Heart left ventricle (tissue), 16 donors: Measurements from ENCODE around the gene HNF1A. TPM values are rescaled to one million over a fixed set of nuclear protein-coding genes. Genes with fewer than 3 reads are reported as not detected.

ENCODE experiments used
- ATAC-seq, 4 donors: fragments of 200-7000 bp; cut with Tn5 transposase; one replicate each; pipeline ENCODE4 v1.9.1; 2020 to 2022; ENCODE audit warnings: moderate library complexity in 4 of 4, mild to moderate bottlenecking in 3 of 4, moderate number of reproducible peaks in 1 of 4
- DNase-seq, 5 donors: peaks; one replicate each; pipeline ENCODE4 v3.0.0-alpha.2; 2020
- H3K27ac ChIP-seq, 12 donors: fragments of 200-600 bp; sonication (generic) in 4 of 12; one replicate each; pipeline versions ENCODE4 v1.5.0 to v1.8.0; 2016 to 2022; ENCODE audit warnings: mild to moderate bottlenecking in 2 of 12
- H3K27me3 ChIP-seq, 9 donors: fragments of 200-600 bp; sonication (generic) in 2 of 9; one replicate each; pipeline versions ENCODE4 v1.5.1 to v1.8.0; 2016 to 2022; ENCODE audit warnings: mild to moderate bottlenecking in 3 of 9
- H3K36me3 ChIP-seq, 9 donors: fragments of 200-600 bp; sonication (generic) in 2 of 9; one replicate each; pipeline versions ENCODE4 v1.5.0 to v1.8.0; 2018 to 2022; ENCODE audit warnings: mild to moderate bottlenecking in 2 of 9
- H3K4me1 ChIP-seq, 12 donors: fragments of 200-600 bp; sonication (generic) in 4 of 12; one replicate each; pipeline versions ENCODE4 v1.5.0 to v1.8.0; 2016 to 2022; ENCODE audit warnings: mild to moderate bottlenecking in 3 of 12
- H3K4me3 ChIP-seq, 12 donors: fragments of 200-600 bp; sonication (generic) in 4 of 12; one replicate each; pipeline versions ENCODE4 v1.5.0 to v1.8.0; 2017 to 2022; ENCODE audit warnings: mild to moderate bottlenecking in 9 of 12, moderate library complexity in 4 of 12
- H3K9me3 ChIP-seq, 12 donors: fragments of 200-600 bp; sonication (generic) in 4 of 12; one replicate each; pipeline versions ENCODE4 v1.5.0 to v1.8.0; 2016 to 2022; ENCODE audit warnings: mild to moderate bottlenecking in 1 of 12
- POLR2A ChIP-seq, 2 donors: fragments of 450-650 bp; IDR thresholded peaks; one replicate each; pipeline ENCODE4 v1.6.1; 2017; ENCODE audit warnings: antibody characterized with exemption in 2 of 2, mild to moderate bottlenecking in 2 of 2, moderate library complexity in 2 of 2
- WGBS, 4 donors: extraction: QIAGEN DNeasy Blood & Tissue Kit in 2 of 4; methylation state at CpG; one replicate each; pipeline versions ENCODE4 v1.1.5 to v1.1.7; 2013 to 2018; 5-methylcytosine and 5-hydroxymethylcytosine counted together
- intact Hi-C, 10 donors: fragments of 100-400 bp; cut with DNase I; formaldehyde crosslinking; loops; one replicate each; pipeline versions ENCODE4 v1.11.1 to v1.14.2; 2022
- polyA plus RNA-seq, 2 donors: library from polyadenylated mRNA; stranded (reverse); fragments of 200-250 nt; gene quantifications; one replicate each; pipeline ENCODE4 v1.2.3, GENCODE V29; 2013
- total RNA-seq, 9 donors: library from RNA; depleted of rRNA in 2 of 9; stranded (reverse); fragments of >200 nt in 2 of 9; fragmentation: NEBNext Ultra II Directional in 3 of 9; extraction: Animal tissue kit (Norgen Biotek cat#: 25700) in 3 of 9; gene quantifications; one replicate each; pipeline versions ENCODE4 v1.1.0 to v1.2.4, GENCODE V29; 2016 to 2023
- TF ChIP-seq, protein P1 (sequence below), 12 donors: fragments of 200-600 bp; sonication (generic) in 4 of 12; IDR thresholded peaks; one replicate each; pipeline versions ENCODE4 v1.5.0 to v1.8.0; 2018 to 2022; ENCODE audit warnings: antibody characterized with exemption in 12 of 12, mild to moderate bottlenecking in 5 of 12
- donor health status: ischemic (EF 13 %, LVEDD 7.1; RV severe dilation, severe dysfunction).
- donor health status: healthy with polysubstance abuse.
- donor health status: DM: no; HTN: yes; CAD: no.
- donor health status: DM: no; HTN: no; CAD: no.
- donor health status: ischemic (EF 25% LVEDD 6.9; RV normal size, moderate dysfunction).
- donor health status: ischemic (EF 25% LVEDD 5.7; RV mildly dilated, moderate dysfunction).
- donor health status: healthy.
- donor health status: DM: yes; HTN: yes; CAD: no.
- donor health status: ischemic (EF 35%, LVEDD 5.7; RV mildly dilated, moderate dysfunction).
- donor health status: nonischemic (EF 11% LVEDD 7.7; RV severe dilation, severe dysfunction).
- donor health status: DM: yes; HTN: yes; CAD: no.
- donor health status: PGD.
- donor health status: ischemic (EF 29% LVEDD 5.4; RV normal size, mild dysfunction).
- donor health status: nonischemic (EF 23%, LVEDD 6.1; RV moderate dilation, normal function).

The HNF1A gene
- total and polyA plus RNA-seq, 11 donors: 0.03 TPM; not detected in 10

DNA sequence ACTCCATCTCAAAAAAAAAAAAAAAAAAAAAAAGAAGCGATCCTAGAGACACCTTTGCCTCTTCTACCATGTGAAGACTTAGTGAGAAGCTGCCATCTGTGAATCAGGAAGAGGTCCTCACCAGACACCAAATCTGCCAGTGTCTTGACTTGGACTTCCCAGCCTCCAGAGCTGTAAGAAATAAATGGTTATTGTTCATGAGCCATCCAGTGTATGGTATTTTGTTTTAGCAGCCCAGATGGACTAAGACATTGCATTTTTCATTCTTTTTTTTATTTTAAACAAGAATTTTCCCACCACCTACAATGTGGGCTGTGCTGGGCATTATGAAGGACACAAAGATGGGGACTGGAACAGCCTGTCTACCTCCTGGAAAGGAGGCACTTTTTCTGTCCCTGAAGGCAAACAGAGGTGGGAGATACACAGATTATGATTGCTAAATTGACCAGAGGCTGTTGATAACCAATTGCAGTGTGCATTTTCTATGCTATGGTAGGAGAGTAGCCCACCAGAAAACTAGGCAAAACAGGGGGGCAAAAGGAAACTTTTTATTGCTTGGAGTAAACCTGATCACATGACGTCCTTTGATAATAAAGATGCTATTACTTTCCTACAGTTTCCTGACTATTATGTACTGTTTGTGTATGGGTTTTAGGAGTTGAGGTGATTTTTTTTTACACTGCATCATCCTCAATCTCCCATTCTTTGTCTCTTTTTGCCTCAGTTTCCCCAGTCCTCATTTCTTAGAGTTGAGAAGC is 40.7 kb downstream of the HNF1A start:
- H3K4me3 ChIP-seq: no peak overlapping the region
- intact Hi-C loops: loop anchor here in 1 of 10 donors (10.0 kb wide), 1 partner anchor 434 kb away; the partner anchor contains the start of gene POP5
- H3K9me3 ChIP-seq: no peaks in the 10 kb centered on the region
- TF ChIP-seq POLR2A (IDR thresholded peaks at IDR 0.05): no peak
- TF ChIP-seq, protein P1, sequence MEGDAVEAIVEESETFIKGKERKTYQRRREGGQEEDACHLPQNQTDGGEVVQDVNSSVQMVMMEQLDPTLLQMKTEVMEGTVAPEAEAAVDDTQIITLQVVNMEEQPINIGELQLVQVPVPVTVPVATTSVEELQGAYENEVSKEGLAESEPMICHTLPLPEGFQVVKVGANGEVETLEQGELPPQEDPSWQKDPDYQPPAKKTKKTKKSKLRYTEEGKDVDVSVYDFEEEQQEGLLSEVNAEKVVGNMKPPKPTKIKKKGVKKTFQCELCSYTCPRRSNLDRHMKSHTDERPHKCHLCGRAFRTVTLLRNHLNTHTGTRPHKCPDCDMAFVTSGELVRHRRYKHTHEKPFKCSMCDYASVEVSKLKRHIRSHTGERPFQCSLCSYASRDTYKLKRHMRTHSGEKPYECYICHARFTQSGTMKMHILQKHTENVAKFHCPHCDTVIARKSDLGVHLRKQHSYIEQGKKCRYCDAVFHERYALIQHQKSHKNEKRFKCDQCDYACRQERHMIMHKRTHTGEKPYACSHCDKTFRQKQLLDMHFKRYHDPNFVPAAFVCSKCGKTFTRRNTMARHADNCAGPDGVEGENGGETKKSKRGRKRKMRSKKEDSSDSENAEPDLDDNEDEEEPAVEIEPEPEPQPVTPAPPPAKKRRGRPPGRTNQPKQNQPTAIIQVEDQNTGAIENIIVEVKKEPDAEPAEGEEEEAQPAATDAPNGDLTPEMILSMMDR (IDR thresholded peaks at IDR 0.05): no peak
- no peak overlapping the region for H3K27ac ChIP-seq
- DNase-seq (no peak), ATAC-seq (no peak)
- no peaks in the 10 kb centered on the region for H3K27me3 ChIP-seq
- H3K4me1 ChIP-seq: peaks cover 0 to 11% (median 8%) of the 10 kb centered on the region in 12 donors
- WGBS, 4 donors: 81 to 95% (median 88%) methylated on average over 2 of the region's 2 CpGs
- peaks cover 0 to 32% (median 0%) of the 10 kb centered on the region in 9 donors for H3K36me3 ChIP-seq

GRCh38 chr12:121021754-121022153 is 43.4 kb downstream of the HNF1A start:
- 88 to 96% (median 91%) methylated on average over 6 of the region's 6 CpGs for WGBS, 4 donors
- no peaks in the 10 kb centered on the region for H3K27me3 ChIP-seq
- no peak overlapping the region for H3K4me3 ChIP-seq
- intact Hi-C loops: no loop called here
- peaks cover 0 to 44% (median 0%) of the 10 kb centered on the region in 9 donors for H3K36me3 ChIP-seq
- no peak overlapping the region for H3K27ac ChIP-seq
- TF ChIP-seq POLR2A (IDR thresholded peaks at IDR 0.05): no peak
- TF ChIP-seq, protein P1 (IDR thresholded peaks at IDR 0.05): no peak
- no peak for ATAC-seq
- no peaks in the 10 kb centered on the region for H3K4me1 ChIP-seq
- no peaks in the 10 kb centered on the region for H3K9me3 ChIP-seq
- no peak for DNase-seq

- DNase-seq (no peak), ATAC-seq (no peak)
- TF ChIP-seq POLR2A (IDR thresholded peaks at IDR 0.05): no peak
- TF ChIP-seq, protein P1 (IDR thresholded peaks at IDR 0.05): no peak
- intact Hi-C loops: no loop called here
- no peaks in the 10 kb centered on the region for H3K4me1 ChIP-seq
- peaks cover 0 to 54% (median 0%) of the 10 kb centered on the region in 9 donors for H3K36me3 ChIP-seq
- H3K27ac ChIP-seq: no peak overlapping the region
- no peaks in the 10 kb centered on the region for H3K27me3 ChIP-seq
- H3K9me3 ChIP-seq: no peaks in the 10 kb centered on the region
- no peak overlapping the region for H3K4me3 ChIP-seq
- 64 to 75% (median 67%) methylated on average over 2 of the region's 2 CpGs for WGBS, 4 donors
Observed at GRCh38 chr12:121022713-121023112, 44.4 kb downstream of the HNF1A start.

DNA sequence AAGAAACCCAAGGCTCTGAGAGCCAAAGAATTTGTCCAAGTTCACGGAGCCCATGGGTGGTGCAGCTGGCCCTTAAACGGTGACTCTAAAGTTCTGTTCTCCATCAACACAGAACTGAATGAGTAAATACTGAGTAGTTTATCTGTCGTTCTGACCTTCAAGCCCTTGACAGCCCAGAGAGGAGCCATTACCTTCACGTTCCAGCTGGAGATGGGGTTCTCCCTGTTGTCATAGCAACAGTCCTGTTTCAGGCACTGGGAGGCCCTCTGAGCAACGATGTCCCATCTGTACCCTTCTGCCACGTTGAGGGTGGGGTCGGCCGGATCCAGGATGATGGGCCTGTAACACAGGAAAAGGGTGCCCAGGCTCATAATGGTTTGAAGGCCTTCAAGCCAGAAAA is 45.5 kb downstream of the HNF1A start:
- 52 to 74% (median 65%) methylated on average over 7 to 8 of the region's 8 CpGs for WGBS, 4 donors
- no peak overlapping the region for H3K27ac ChIP-seq
- no peak for ATAC-seq
- TF ChIP-seq, protein P1 (IDR thresholded peaks at IDR 0.05): no peak
- TF ChIP-seq POLR2A (IDR thresholded peaks at IDR 0.05): no peak
- no peaks in the 10 kb centered on the region for H3K4me1 ChIP-seq
- DNase-seq: no peak
- intact Hi-C loops: no loop called here
- H3K9me3 ChIP-seq: no peaks in the 10 kb centered on the region
- peaks cover 0 to 60% (median 0%) of the 10 kb centered on the region in 9 donors for H3K36me3 ChIP-seq
- H3K27me3 ChIP-seq: no peaks in the 10 kb centered on the region
- H3K4me3 ChIP-seq: no peak overlapping the region
